HepG2 (cell line): Measurements from ENCODE around the gene APBB1IP. TPM values are rescaled to one million over a fixed set of nuclear protein-coding genes. Genes with fewer than 3 reads are reported as not detected.

ENCODE experiments used
- ATAC-seq: fragments of 200-7000 bp; cut with Tn5 transposase; 3 replicates; pipeline ENCODE4 v1.9.1; 2020; ENCODE audit warnings: mild to moderate bottlenecking, moderate library complexity
- BruUV-seq: library from RNA; stranded (reverse); fragments of 400-500 nt; replicated peaks from 2 replicates; lab custom pipeline; 2021; lab: Mats Ljungman, UMichigan
- CTCF ChIA-PET: fragments of 300-600 bp; formaldehyde crosslinking; extraction: SDS; loops from one replicate; lab custom pipeline; 2021; ENCODE audit warnings: low total read pairs, inconsistent platforms, low intra/inter-chr PET ratio; lab: Yijun Ruan, JAX
- POLR2A ChIA-PET: fragments of 350-600 bp; sonication (Branson Sonifier 250); formaldehyde crosslinking; loops from one replicate; lab custom pipeline; 2020; ENCODE audit warnings: antibody characterized with exemption, inconsistent platforms; lab: Yijun Ruan, JAX
- DNase-seq: peaks from one replicate; pipeline ENCODE4 v3.0.0-alpha.2; 2015; ENCODE audit warnings: low spot score
- FAIRE-seq: peaks from 3 replicates; lab custom pipeline; 2011; peaks lifted over from hg19 to GRCh38; lab: Jason Lieb, UNC
- H2AFZ ChIP-seq: one replicate; pipeline ENCODE4 v1.6.1; 2011; ENCODE audit warnings: low read length, inconsistent platforms
- H3K27ac ChIP-seq: fragments of 300-600 bp; 3 replicates; pipeline ENCODE4 v1.8.0; 2011; ENCODE audit warnings: mixed run types, mild to moderate bottlenecking, mixed read lengths, low read length, inconsistent platforms; ENCODE audit not compliant: insufficient read depth; ENCODE audit errors: extremely low read length
- H3K27me3 ChIP-seq, 2 experiments: fragments of 200-600 bp in 1 of 2; 2 replicates in 1 of 2; 3 replicates in 1 of 2; pipeline versions ENCODE4 v1.6.0 to v1.8.0; 2011; ENCODE audit warnings: low read length in 2 of 2, mild to moderate bottlenecking in 2 of 2, moderate library complexity in 2 of 2, inconsistent platforms in 1 of 2; ENCODE audit not compliant: insufficient read depth in 2 of 2, control insufficient read depth in 1 of 2
- H3K36me3 ChIP-seq, 2 experiments: fragments of 200-600 bp in 1 of 2; replicated peaks in 1 of 2; 2 replicates in 1 of 2; 3 replicates in 1 of 2; pipeline versions ENCODE4 v1.5.1 to v1.8.0; 2011; ENCODE audit warnings: low read length in 2 of 2, inconsistent platforms in 1 of 2; ENCODE audit not compliant: insufficient read depth in 2 of 2, control insufficient read depth in 1 of 2
- H3K4me1 ChIP-seq: 2 replicates; pipeline ENCODE4 v1.5.1; 2012; ENCODE audit warnings: low read length, inconsistent platforms; ENCODE audit not compliant: insufficient read depth
- H3K4me2 ChIP-seq: 2 replicates; pipeline ENCODE4 v1.6.0; 2011; ENCODE audit warnings: low read depth, low read length, inconsistent platforms
- H3K4me3 ChIP-seq, 3 experiments: fragments of 200-600 bp in 1 of 3; sonication (generic), shearing (Covaris generic) in 1 of 3; replicated peaks in 1 of 3; 2 replicates each; pipeline ENCODE4 v1.5.1; 2011 to 2016; ENCODE audit warnings: low read length in 3 of 3, inconsistent platforms in 2 of 3, low read depth in 2 of 3, mild to moderate bottlenecking in 2 of 3, control low read depth in 1 of 3, mixed read lengths in 1 of 3; ENCODE audit not compliant: insufficient read depth in 1 of 3
- H3K79me2 ChIP-seq: one replicate; pipeline ENCODE4 v1.6.1; 2011; ENCODE audit warnings: low read length, inconsistent platforms; ENCODE audit not compliant: insufficient read depth
- H3K9ac ChIP-seq: 2 replicates; pipeline ENCODE4 v1.6.0; 2011; ENCODE audit warnings: mild to moderate bottlenecking, low read depth, low read length, inconsistent platforms; ENCODE audit not compliant: insufficient read depth
- H3K9me3 ChIP-seq: 2 replicates; pipeline ENCODE4 v1.5.1; 2012; ENCODE audit warnings: mild to moderate bottlenecking, low read length
- H4K20me1 ChIP-seq: 2 replicates; pipeline ENCODE4 v1.6.0; 2011; ENCODE audit warnings: inconsistent platforms, mild to moderate bottlenecking, low read length, moderate library complexity; ENCODE audit not compliant: insufficient read depth
- BRD4 ChIP-seq: sonication (generic); formaldehyde crosslinking; IDR thresholded peaks from 2 replicates; pipeline ENCODE4 v1.4.0; 2020; ENCODE audit warnings: missing genetic modification reagents
- ELF4 ChIP-seq: sonication (generic); formaldehyde crosslinking; IDR thresholded peaks from 2 replicates; pipeline ENCODE4 v1.5.0; 2020; ENCODE audit warnings: missing genetic modification reagents, mild to moderate bottlenecking, moderate library complexity, borderline replicate concordance
- FOXK1 ChIP-seq: sonication (generic); formaldehyde crosslinking; IDR thresholded peaks from 2 replicates; pipeline ENCODE4 v1.4.0; 2020; ENCODE audit warnings: low read depth, missing genetic modification reagents, borderline replicate concordance
- GFI1 ChIP-seq: sonication (generic); formaldehyde crosslinking; IDR thresholded peaks from 2 replicates; pipeline ENCODE4 v1.5.0; 2020; ENCODE audit warnings: missing genetic modification reagents, mild to moderate bottlenecking, borderline replicate concordance
- MIER2 ChIP-seq: IDR thresholded peaks from 2 replicates; pipeline ENCODE4 v1.6.1; 2016; ENCODE audit warnings: missing biosample characterization, missing genetic modification reagents
- MYPOP ChIP-seq: sonication (generic); formaldehyde crosslinking; IDR thresholded peaks from 2 replicates; pipeline ENCODE4 v1.8.1; 2023; ENCODE audit warnings: mild to moderate bottlenecking, moderate library complexity, missing genetic modification reagents
- NFIB ChIP-seq: sonication (generic); formaldehyde crosslinking; IDR thresholded peaks from 2 replicates; pipeline ENCODE4 v1.9.0; 2021; ENCODE audit warnings: missing genetic modification reagents, mild to moderate bottlenecking, borderline replicate concordance
- NR1H2 ChIP-seq: sonication (generic); formaldehyde crosslinking; IDR thresholded peaks from 2 replicates; pipeline ENCODE4 v1.8.1; 2022; ENCODE audit warnings: low read depth, missing genetic modification reagents, borderline replicate concordance
- SRSF9 ChIP-seq: fragments of 200-400 bp; formaldehyde crosslinking; IDR thresholded peaks from 2 replicates; pipeline ENCODE4 v1.6.1; 2018; ENCODE audit warnings: borderline replicate concordance, mild to moderate bottlenecking, low read depth, low read length; ENCODE audit not compliant: insufficient read depth, poor library complexity, severe bottlenecking
- TMF1 ChIP-seq: sonication (generic); formaldehyde crosslinking; IDR thresholded peaks from 2 replicates; pipeline ENCODE4 v1.8.1; 2022; ENCODE audit warnings: low read depth, missing genetic modification reagents
- ZNF18 ChIP-seq: sonication (generic); formaldehyde crosslinking; IDR thresholded peaks from 2 replicates; pipeline ENCODE4 v1.8.0; 2022; ENCODE audit warnings: mild to moderate bottlenecking, missing genetic modification reagents; ENCODE audit not compliant: insufficient replicate concordance
- ZNF224 ChIP-seq: sonication (generic); formaldehyde crosslinking; IDR thresholded peaks from 2 replicates; pipeline ENCODE4 v1.5.0; 2020; ENCODE audit warnings: mild to moderate bottlenecking, missing genetic modification reagents
- ZNF44 ChIP-seq: sonication (generic); formaldehyde crosslinking; IDR thresholded peaks from 2 replicates; pipeline ENCODE4 v1.5.1; 2020; ENCODE audit warnings: mild to moderate bottlenecking, missing genetic modification reagents
- ZNF572 ChIP-seq: sonication (generic); formaldehyde crosslinking; IDR thresholded peaks from 2 replicates; pipeline ENCODE4 v1.5.1; 2020; ENCODE audit warnings: mild to moderate bottlenecking, missing genetic modification reagents
- ZNF781 ChIP-seq: sonication (generic); formaldehyde crosslinking; IDR thresholded peaks from 2 replicates; pipeline ENCODE4 v1.5.1; 2020; ENCODE audit warnings: borderline replicate concordance, mild to moderate bottlenecking, missing genetic modification reagents; ENCODE audit errors: not compliant biosample characterization
- WGBS: methylation state at CpG from one replicate; pipeline ENCODE4 v1.1.6; 2017; ENCODE audit warnings: low lambda C conversion rate; 5-methylcytosine and 5-hydroxymethylcytosine counted together
- in situ Hi-C: cut with HindIII; loops from 2 replicates; pipeline ENCODE4 v1.10.0; 2017; ENCODE audit warnings: low pct_unique_long_range_greater_than_20kb; ENCODE audit not compliant: extremely low pct_ligation_motif_present
- intact Hi-C: fragments of 100-400 bp; cut with micrococcal nuclease; formaldehyde crosslinking; loops from one replicate; pipeline ENCODE4 v1.10.0; 2022; ENCODE audit not compliant: unreplicated experiment
- polyA plus RNA-seq, 8 experiments: library from polyadenylated mRNA; depleted of rRNA in 3 of 8; stranded (reverse) in 7 of 8; unstranded in 1 of 8; fragments of >200 nt; fragmentation: Illumina TruSeq in 4 of 8; extraction: Trizol in 4 of 8; gene quantifications; 2 replicates each; pipeline versions ENCODE4 v1.2.1 to v1.2.3, GENCODE V29; 2011 to 2016; ENCODE audit warnings: low read depth in 4 of 8, missing spikeins in 1 of 8, mixed read lengths in 1 of 8; ENCODE audit not compliant: insufficient read depth in 1 of 8
- total RNA-seq, 5 experiments: library from RNA; depleted of rRNA; stranded (reverse); fragments of >200 nt; fragmentation: Illumina TruSeq; extraction: Trizol; gene quantifications; 2 replicates each; pipeline ENCODE4 v1.2.3, GENCODE V29; 2016; ENCODE audit warnings: low read depth in 1 of 5

The APBB1IP gene
- total and polyA plus RNA-seq, 2 of the 13 experiments (the other 11 are each of a cell fraction or from before 2014, with no cell fraction given): 0.08 TPM; not detected in 1

- WGBS: 9% methylated on average over 4 of the region's 4 CpGs
- in situ Hi-C loops (no loop called here), intact Hi-C loops (no loop called here)
- H4K20me1 ChIP-seq: no peaks in the 10 kb centered on the region
- H3K4me1 ChIP-seq: peaks cover 9% of the 10 kb centered on the region; the same call in 1 of the 2 replicates
- peaks cover 0 to 5% of the 10 kb centered on the region in 2 experiments; a peak in 1 of 5 replicates for H3K27me3 ChIP-seq
- no peak for ATAC-seq
- H3K9me3 ChIP-seq: no peaks in the 10 kb centered on the region
- H3K4me2 ChIP-seq: no peak overlapping the region
- H3K79me2 ChIP-seq: no peaks in the 10 kb centered on the region
- no peak for DNase-seq
- FAIRE-seq: no peak
- H2AFZ ChIP-seq: no peak overlapping the region
- BruUV-seq: no TSS peak
- H3K9ac ChIP-seq: no peak overlapping the region
- ChIA-PET POLR2A (no interaction called here), CTCF (no interaction called here)
- no peak overlapping the region for H3K27ac ChIP-seq
- H3K36me3 ChIP-seq: no peaks in the 10 kb centered on the region
- H3K4me3 ChIP-seq: no peak overlapping the region
- TF ChIP-seq MIER2 (CRISPR knock-in tag): no peak
- no peak for TF ChIP-seq NFIB (CRISPR knock-in tag)
- TF ChIP-seq FOXK1 (CRISPR knock-in tag): no peak
- TF ChIP-seq TMF1 (CRISPR knock-in tag): no peak
- TF ChIP-seq ZNF18: no peak
- TF ChIP-seq NR1H2: no peak
- no peak for TF ChIP-seq BRD4 (CRISPR knock-in tag)
- no peak for TF ChIP-seq SRSF9
- TF ChIP-seq GFI1: no peak
- no peak for TF ChIP-seq ZNF44 (CRISPR knock-in tag)
- no peak for TF ChIP-seq MYPOP (CRISPR knock-in tag)
- TF ChIP-seq ZNF224 (CRISPR knock-in tag): no peak
- TF ChIP-seq ZNF572 (CRISPR knock-in tag): no peak
- TF ChIP-seq ELF4 (CRISPR knock-in tag): no peak
- no peak for TF ChIP-seq ZNF781 (CRISPR knock-in tag)
These were observed 50.2 kb downstream of the APBB1IP start for GRCh38 chr10:26488344-26488743.
